ENCODE data around the gene FOXG1. TPM values are rescaled to one million over a fixed set of nuclear protein-coding genes. Genes with fewer than 3 reads are reported as not detected.

FOXG1 gene
- polyA plus RNA-seq, 3 donors: 0.04 to 0.43 (median 0.07) TPM

- DNase-seq: no peak
These were observed 8.5 kb downstream of the FOXG1 start for GRCh38 chr14:28774764-28775735.

GRCh38 chr14:28776482-28777266 lies 10.1 kb downstream of the FOXG1 start:
- no peak for DNase-seq

GRCh38 chr14:28777471-28778137 lies 11.0 kb downstream of the FOXG1 start:
- no peak for DNase-seq

GRCh38 chr14:28778138-28779117 lies 11.8 kb downstream of the FOXG1 start:
- DNase-seq: no peak

- DNase-seq: no peak
These were observed 12.9 kb downstream of the FOXG1 start for GRCh38 chr14:28779456-28779855.

GRCh38 chr14:28780843-28781820 lies 14.5 kb downstream of the FOXG1 start:
- DNase-seq: no peak

GRCh38 chr14:28782301-28782700 lies 15.7 kb downstream of the FOXG1 start:
- DNase-seq: no peak

- DNase-seq: no peak
These were observed 17.1 kb downstream of the FOXG1 start for GRCh38 chr14:28783664-28784063.

- DNase-seq: no peak
These were observed 17.8 kb downstream of the FOXG1 start for GRCh38 chr14:28784096-28785048.

GRCh38 chr14:28785096-28785952 lies 18.7 kb downstream of the FOXG1 start:
- no peak for DNase-seq

GRCh38 chr14:28807518-28807917 lies 40.9 kb downstream of the FOXG1 start:
- no peak for DNase-seq

GRCh38 chr14:28813810-28814209 lies 47.2 kb downstream of the FOXG1 start:
- no peak for DNase-seq
